Endothelial cell of hepatic sinusoid (primary cell): ENCODE results near the gene MAP10.
"Not testable (repeated sequence)": the region's sequence is repeated elsewhere in the genome, so short reads cannot be mapped to it uniquely, and the experiment has no call there.

Experiments
- in situ Hi-C: cut with HindIII; loops from 2 replicates; pipeline ENCODE4 v1.10.0; 2017; ENCODE audit warnings: low sequenced_read_pairs

The MAP10 gene, protein sequence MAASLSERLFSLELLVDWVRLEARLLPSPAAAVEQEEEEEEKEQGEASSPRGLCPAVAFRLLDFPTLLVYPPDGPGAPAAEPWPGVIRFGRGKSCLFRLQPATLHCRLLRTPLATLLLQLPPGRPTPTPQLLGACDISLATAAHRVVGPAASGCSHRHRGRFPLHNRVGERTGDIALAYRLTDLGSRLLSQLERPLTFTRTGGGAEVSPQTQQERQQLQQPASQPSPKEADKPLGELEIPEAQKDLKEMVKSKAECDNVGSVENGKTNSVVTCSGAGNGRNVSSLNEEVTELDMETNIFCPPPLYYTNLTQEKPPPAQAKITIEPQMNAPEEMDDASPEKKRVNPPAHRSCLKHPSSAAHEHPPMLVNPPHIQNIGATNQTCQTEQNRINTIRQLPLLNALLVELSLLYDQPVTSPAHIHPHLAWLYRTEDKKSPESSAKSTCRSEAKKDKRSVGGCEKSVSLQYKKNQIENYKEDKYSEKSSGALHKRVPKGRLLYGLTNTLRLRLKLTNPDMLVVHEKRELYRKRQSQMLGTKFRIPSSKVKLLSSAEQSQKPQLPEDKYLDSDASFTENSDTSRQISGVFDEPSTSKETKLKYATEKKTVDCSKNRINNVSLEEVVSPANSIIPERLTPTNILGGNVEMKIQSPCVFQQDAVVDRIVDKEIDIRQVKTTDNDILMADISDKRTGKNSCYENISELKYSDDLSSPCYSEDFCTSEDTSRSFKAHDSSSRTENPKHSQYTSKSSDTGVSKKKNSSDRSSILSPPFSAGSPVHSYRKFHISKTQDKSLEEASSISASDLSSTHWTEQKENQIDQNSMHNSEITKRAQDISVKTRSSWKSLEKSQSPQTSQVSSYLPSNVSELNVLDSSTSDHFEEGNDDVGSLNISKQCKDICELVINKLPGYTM

DNA sequence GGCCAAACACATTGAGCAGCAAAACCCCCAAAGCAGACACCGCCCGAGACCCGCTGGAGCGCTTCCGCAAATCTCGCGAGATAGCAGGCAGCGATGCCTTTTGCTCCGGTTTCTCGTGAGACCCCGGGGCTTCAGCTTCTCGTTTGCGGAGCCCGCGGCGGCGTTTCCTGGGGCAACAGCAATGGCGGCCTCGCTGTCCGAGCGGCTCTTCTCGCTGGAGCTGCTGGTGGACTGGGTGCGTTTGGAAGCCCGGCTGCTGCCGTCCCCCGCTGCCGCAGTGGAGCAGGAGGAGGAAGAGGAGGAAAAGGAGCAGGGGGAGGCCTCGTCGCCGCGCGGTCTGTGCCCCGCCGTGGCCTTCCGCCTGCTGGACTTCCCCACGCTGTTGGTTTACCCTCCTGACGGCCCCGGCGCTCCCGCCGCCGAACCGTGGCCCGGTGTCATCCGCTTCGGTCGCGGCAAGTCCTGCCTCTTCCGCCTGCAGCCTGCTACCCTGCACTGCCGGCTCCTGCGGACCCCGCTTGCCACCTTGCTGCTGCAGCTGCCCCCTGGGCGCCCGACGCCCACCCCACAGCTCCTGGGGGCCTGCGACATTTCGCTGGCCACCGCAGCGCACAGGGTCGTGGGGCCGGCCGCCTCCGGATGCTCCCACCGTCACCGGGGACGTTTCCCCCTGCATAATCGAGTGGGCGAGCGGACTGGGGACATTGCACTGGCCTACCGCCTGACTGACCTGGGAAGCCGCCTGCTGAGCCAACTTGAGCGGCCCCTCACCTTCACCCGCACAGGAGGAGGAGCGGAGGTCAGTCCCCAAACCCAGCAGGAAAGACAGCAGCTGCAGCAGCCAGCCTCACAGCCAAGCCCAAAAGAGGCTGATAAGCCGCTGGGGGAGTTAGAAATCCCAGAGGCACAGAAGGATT lies at the start of gene MAP10:
Gene MAP10 (plus strand): TSS at position 148 of the 917 bp plus-strand sequence. CDS start 34 bp downstream, at position 182.
- in situ Hi-C loops = no loop called here

GRCh38 chr1:232764458-232765251 lies 40.6 kb upstream of the MAP10 start:
- in situ Hi-C loops = no loop called here

DNA sequence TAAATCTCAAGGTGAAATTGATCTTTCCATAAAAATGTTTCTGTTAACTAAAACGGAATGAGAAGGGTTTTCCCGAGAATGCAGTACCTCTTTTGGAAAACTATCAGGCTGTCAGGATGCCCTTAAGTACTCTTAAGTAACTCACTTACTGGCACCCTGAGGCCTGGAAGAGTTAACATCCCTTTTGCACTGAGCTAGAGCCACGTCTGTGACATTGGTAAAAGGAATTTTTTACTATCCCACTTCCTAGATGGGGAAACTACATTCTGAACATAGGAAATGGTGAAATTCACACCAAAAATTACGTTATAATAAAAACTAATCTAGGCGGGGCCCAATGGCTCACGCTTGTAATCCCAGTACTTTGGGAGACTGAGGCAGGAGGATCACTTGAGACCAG lies 39.7 kb upstream of the MAP10 start:
- in situ Hi-C loops = no loop called here

- in situ Hi-C loops = no loop called here
Observed at GRCh38 chr1:232766241-232766890, 38.9 kb upstream of the MAP10 start.

GRCh38 chr1:232766904-232767303 lies 38.3 kb upstream of the MAP10 start:
- in situ Hi-C loops = no loop called here

GRCh38 chr1:232767305-232768074 lies 37.7 kb upstream of the MAP10 start:
- in situ Hi-C loops = no loop called here

DNA sequence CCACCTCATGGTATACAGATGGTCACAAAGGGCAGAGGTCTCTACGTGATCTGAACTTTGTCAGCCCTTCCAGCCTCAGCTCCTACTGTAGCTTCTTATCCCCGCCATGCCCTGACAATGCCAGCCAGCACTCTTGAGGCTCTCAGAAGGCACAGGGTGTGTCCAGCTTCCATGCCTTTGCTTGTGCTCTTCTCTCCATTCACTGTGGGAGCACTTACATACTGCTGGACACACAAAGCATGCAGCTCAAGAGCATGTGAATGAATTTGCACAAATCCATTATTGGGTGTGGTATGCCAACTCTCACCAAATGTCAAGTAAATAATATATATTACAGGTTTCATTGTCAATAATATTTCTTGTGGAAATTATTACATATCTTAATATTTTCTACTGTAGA lies 36.4 kb upstream of the MAP10 start:
- in situ Hi-C loops = no loop called here

GRCh38 chr1:232769733-232770132 lies 35.5 kb upstream of the MAP10 start:
- in situ Hi-C loops = no loop called here

DNA sequence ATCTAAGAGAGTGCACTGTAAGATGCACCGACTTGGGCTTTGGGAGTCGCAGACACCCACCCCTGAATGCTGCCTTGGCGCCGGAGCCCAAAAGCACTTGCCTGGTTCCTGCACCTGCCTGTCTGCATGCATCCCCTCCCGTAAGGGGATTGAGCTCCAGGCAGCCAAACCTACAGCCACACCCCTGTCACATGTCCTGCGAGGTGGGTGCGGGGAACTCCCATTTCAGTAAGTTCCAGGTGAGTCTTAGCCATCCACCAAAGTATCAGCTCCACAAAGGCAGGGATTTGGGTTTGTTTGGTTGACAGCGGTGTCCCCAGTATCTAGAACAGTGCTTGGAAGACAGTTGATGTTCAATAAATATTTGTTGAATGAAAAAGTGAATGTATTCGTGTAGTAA lies 31.5 kb upstream of the MAP10 start:
- in situ Hi-C loops = no loop called here

DNA sequence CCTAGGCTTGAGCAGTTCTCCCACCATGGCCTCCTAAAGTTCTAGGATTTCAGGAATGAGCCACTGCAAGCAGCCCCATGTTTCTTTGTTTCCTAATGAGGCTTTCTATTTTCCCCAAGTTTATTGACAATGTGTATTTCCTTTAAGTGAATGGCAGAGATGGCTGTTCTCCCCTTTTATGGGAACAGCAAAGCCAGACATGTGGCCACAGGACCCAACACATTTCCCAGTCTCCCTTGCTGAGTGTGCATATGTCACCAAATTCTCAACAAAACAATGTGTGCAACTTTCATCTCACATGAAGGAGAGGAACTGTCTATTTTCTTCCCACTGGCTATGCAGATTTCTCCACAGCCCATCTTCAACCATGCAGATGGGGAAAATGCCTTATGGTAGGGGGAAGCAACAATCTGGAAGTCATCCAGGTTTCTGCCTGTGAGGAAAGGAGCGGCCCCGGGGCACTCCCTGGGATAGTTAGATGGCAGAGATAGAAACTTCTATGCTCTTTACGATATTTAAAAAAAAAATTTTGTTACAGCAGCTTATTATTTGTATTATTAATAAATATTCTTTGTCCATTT lies 28.6 kb upstream of the MAP10 start:
- in situ Hi-C loops = no loop called here

DNA sequence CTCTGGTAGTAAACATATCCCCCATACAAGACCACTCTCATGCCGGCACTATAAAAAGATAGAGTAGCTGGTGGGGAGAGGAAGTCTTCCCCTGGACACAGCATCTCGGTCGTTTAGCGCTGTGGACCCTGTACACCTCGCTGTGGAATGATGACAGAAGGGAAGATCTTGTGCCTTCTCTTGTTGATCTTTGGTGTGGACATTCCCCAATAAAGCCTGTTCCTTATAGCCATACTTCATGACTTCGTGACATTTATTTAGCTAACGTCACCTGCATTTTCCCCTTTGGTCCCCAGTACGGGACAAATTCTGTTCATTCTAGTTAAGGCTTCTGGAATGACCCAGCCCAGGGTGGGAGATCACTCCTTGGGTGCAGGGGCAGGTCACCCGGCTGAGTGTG lies 24.9 kb upstream of the MAP10 start:
- in situ Hi-C loops = no loop called here

- in situ Hi-C loops = no loop called here
Observed at GRCh38 chr1:232784794-232785193, 20.4 kb upstream of the MAP10 start.

- in situ Hi-C loops = not testable (repeated sequence)
Observed at GRCh38 chr1:232785630-232786029, 19.6 kb upstream of the MAP10 start.

GRCh38 chr1:232786845-232787455 lies 18.3 kb upstream of the MAP10 start:
- in situ Hi-C loops = no loop called here

DNA sequence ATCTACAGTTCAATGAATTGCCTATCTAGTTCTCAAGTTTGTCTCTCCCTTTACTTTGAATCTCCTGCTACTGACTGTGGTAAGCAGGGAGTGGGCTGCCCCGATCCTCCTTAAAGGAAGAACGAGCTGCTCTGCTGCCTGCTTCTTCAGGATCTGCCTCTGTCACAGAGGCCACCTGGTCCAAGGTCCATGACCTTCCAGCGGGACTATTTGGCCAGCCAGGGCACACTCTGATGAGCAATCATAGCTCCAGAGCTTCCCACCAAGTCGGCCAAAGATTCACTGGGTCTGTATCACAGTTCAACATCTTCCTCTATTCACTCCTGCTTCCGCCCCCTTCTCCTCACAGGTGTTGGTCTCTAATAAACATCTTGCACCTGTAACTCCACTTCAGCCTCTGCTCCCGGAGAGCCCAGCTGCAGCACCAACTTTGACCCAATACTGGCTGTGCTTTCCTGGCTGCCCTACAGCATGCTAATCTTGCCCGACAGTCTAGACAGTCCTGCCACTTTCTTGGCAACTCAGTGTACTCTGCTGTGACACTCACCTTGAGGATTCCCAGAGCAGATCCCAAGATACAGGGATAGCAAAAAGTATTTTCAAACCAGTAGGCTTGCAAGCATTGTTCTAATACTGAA lies 16.9 kb upstream of the MAP10 start:
- in situ Hi-C loops = no loop called here

GRCh38 chr1:232789651-232790050 lies 15.6 kb upstream of the MAP10 start:
- in situ Hi-C loops = no loop called here

DNA sequence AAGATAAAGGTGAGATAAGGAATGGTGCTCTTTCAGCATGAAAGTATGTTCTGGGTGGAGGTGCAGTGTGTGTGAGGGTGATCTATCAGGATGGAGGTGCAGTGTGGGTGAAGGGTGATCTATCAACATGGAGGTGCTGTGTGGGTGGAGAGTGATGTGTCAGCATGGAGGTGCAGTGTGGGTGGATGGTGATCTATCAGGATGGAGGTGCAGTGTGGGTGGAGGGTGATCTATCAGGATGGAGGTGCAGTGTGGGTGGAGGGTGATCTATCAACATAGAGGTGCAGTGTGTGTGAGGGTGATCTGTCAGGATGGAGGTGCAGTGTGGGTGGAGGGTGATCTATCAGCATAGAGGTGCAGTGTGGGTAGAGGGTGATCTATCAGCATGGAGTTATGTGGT lies 12.3 kb upstream of the MAP10 start:
- in situ Hi-C loops = no loop called here

GRCh38 chr1:232793944-232794343 lies 11.3 kb upstream of the MAP10 start:
- in situ Hi-C loops = no loop called here
